Measurements from ENCODE around the gene SLFN13. TPM values are rescaled to one million over a fixed set of nuclear protein-coding genes. Genes with fewer than 3 reads are reported as not detected.

SLFN13 gene
- total RNA-seq, 1 experiment from 2014 or later = 56.5 TPM

DNA sequence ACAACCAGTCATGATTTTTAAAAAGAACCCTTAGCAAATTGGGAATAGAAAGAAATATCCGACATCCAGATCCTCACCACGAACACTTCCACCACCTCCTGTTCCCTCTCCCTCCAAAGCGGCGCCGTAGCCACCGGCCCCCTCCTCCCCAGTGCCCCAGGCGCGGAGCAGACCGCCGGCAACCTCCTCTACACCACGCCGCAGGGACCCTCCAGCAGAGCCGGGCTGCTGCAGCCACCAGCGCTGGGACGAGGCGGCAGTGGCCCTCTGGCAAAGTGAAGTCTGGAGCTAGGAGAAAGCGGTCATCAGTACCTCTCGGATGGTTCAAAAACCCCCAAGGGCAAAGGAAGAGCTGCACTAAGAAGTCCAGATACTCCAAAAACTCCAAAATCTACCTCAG, 41.4 kb upstream of the SLFN13 start:
- ATAC-seq (no peak), DNase-seq (ENCODE audit: low read depth, low spot score) (no peak)
- intact Hi-C loops (cut with micrococcal nuclease; ENCODE audit: unreplicated experiment) = no loop called here
- no TSS peak for BruUV-seq (replicated peaks)
- 0 out of 2 replicates have a peak, but pooled peaks cover 6% of the 10 kb centered on the region for H3K4me1 ChIP-seq (ENCODE audit: control insufficient read depth, insufficient read depth, low read length)
- CTCF ChIA-PET = no interaction called here
- H3K36me3 ChIP-seq (ENCODE audit: control insufficient read depth, insufficient read depth, low read length) = no peaks in the 10 kb centered on the region
- no peak overlapping the region for H3K27ac ChIP-seq (ENCODE audit: low read length)
- POLR2A ChIA-PET = no interaction called here
- in situ Hi-C loops (cut with HindIII; ENCODE audit: low pct_unique_long_range_greater_than_20kb, low sequenced_read_pairs) = no loop called here
- 0 out of 2 replicates have a peak, but pooled peaks cover 2% of the 10 kb centered on the region for H3K27me3 ChIP-seq (ENCODE audit: control insufficient read depth, insufficient read depth, low read length)
- no peaks in the 10 kb centered on the region for H3K9me3 ChIP-seq (ENCODE audit: control insufficient read depth, insufficient read depth, low read depth, low read length)
- H3K4me3 ChIP-seq (ENCODE audit: low read depth in 2 of 2, low read length in 2 of 2) = no peak overlapping the region
- TF ChIP-seq POLR2AphosphoS5 (IDR thresholded peaks at IDR 0.05; ENCODE audit: low read depth, low read length) = no peak
- TF ChIP-seq SIN3A (IDR thresholded peaks at IDR 0.05; ENCODE audit: borderline replicate concordance, insufficient read depth, low read depth, low read length) = no peak
- no peak for TF ChIP-seq TCF7L2 (IDR thresholded peaks at IDR 0.05; ENCODE audit: low read depth, low read length)

DNA sequence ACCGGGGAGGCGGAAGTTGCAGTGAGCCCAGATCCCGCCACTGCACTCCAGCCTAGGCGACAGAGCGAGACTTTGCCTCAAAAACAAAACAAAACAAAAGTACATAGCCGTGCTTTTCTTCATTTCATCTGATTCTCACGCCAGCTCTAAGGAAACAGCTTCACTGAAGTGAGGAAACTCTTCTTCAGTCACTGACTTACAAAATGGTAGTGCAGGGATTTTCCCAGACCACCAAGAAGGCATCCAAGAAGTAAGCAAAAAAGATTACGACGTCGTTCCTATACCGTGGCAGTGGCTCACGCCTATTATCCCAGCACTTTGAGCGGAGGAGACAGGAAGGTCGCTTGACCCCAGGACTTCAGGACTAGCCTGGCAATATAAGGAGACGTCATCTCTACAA, 40.4 kb upstream of the SLFN13 start:
- H3K27ac ChIP-seq (ENCODE audit: low read length) = no peak overlapping the region
- 0 out of 2 replicates have a peak, but pooled peaks cover 6% of the 10 kb centered on the region for H3K4me1 ChIP-seq (ENCODE audit: control insufficient read depth, insufficient read depth, low read length)
- no TSS peak for BruUV-seq (replicated peaks)
- H3K36me3 ChIP-seq (ENCODE audit: control insufficient read depth, insufficient read depth, low read length) = no peaks in the 10 kb centered on the region
- no peak for DNase-seq (ENCODE audit: low read depth, low spot score)
- H3K27me3 ChIP-seq (ENCODE audit: control insufficient read depth, insufficient read depth, low read length) = peaks cover 4% of the 10 kb centered on the region
- ChIA-PET CTCF (no interaction called here), POLR2A (interaction anchor here (0.6 kb wide), 1 partner anchor 105 kb away, joined by 7 read pairs; no protein-coding TSS in a partner anchor)
- intact Hi-C loops (cut with micrococcal nuclease; ENCODE audit: unreplicated experiment) = no loop called here
- TF ChIP-seq SIN3A (IDR thresholded peaks at IDR 0.05; ENCODE audit: borderline replicate concordance, insufficient read depth, low read depth, low read length) (no peak), POLR2AphosphoS5 (IDR thresholded peaks at IDR 0.05; ENCODE audit: low read depth, low read length) (no peak), TCF7L2 (IDR thresholded peaks at IDR 0.05; ENCODE audit: low read depth, low read length) (no peak)
- TF ChIP-seq, protein P1, sequence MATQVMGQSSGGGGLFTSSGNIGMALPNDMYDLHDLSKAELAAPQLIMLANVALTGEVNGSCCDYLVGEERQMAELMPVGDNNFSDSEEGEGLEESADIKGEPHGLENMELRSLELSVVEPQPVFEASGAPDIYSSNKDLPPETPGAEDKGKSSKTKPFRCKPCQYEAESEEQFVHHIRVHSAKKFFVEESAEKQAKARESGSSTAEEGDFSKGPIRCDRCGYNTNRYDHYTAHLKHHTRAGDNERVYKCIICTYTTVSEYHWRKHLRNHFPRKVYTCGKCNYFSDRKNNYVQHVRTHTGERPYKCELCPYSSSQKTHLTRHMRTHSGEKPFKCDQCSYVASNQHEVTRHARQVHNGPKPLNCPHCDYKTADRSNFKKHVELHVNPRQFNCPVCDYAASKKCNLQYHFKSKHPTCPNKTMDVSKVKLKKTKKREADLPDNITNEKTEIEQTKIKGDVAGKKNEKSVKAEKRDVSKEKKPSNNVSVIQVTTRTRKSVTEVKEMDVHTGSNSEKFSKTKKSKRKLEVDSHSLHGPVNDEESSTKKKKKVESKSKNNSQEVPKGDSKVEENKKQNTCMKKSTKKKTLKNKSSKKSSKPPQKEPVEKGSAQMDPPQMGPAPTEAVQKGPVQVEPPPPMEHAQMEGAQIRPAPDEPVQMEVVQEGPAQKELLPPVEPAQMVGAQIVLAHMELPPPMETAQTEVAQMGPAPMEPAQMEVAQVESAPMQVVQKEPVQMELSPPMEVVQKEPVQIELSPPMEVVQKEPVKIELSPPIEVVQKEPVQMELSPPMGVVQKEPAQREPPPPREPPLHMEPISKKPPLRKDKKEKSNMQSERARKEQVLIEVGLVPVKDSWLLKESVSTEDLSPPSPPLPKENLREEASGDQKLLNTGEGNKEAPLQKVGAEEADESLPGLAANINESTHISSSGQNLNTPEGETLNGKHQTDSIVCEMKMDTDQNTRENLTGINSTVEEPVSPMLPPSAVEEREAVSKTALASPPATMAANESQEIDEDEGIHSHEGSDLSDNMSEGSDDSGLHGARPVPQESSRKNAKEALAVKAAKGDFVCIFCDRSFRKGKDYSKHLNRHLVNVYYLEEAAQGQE (IDR thresholded peaks at IDR 0.05; ENCODE audit: insufficient read depth in 1 of 2, low read depth in 2 of 2, low read length in 1 of 2) = no peak
- TF ChIP-seq, protein P2, sequence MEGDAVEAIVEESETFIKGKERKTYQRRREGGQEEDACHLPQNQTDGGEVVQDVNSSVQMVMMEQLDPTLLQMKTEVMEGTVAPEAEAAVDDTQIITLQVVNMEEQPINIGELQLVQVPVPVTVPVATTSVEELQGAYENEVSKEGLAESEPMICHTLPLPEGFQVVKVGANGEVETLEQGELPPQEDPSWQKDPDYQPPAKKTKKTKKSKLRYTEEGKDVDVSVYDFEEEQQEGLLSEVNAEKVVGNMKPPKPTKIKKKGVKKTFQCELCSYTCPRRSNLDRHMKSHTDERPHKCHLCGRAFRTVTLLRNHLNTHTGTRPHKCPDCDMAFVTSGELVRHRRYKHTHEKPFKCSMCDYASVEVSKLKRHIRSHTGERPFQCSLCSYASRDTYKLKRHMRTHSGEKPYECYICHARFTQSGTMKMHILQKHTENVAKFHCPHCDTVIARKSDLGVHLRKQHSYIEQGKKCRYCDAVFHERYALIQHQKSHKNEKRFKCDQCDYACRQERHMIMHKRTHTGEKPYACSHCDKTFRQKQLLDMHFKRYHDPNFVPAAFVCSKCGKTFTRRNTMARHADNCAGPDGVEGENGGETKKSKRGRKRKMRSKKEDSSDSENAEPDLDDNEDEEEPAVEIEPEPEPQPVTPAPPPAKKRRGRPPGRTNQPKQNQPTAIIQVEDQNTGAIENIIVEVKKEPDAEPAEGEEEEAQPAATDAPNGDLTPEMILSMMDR (IDR thresholded peaks at IDR 0.05) = no peak
- no peaks in the 10 kb centered on the region for H3K9me3 ChIP-seq (ENCODE audit: control insufficient read depth, insufficient read depth, low read depth, low read length)
- no peak overlapping the region for H3K4me3 ChIP-seq (ENCODE audit: low read depth in 2 of 2, low read length in 2 of 2)
- in situ Hi-C loops (cut with HindIII; ENCODE audit: low pct_unique_long_range_greater_than_20kb, low sequenced_read_pairs) = no loop called here
- ATAC-seq = no peak
